KMS-11 (cell line): ENCODE measurements around the gene FAM170B.

Experiments used
- H2AFZ ChIP-seq: fragments of 200-600 bp; sonication (generic); 2 replicates; pipeline ENCODE4 v1.6.1; 2016; ENCODE audit warnings: antibody characterized with exemption, mixed run types, low read depth
- H3K27ac ChIP-seq: fragments of 200-600 bp; sonication (generic); 2 replicates; pipeline ENCODE4 v1.6.1; 2016; ENCODE audit warnings: mild to moderate bottlenecking, mixed run types
- H3K27me3 ChIP-seq: fragments of 200-600 bp; sonication (generic); 2 replicates; pipeline ENCODE4 v1.6.1; 2017; ENCODE audit warnings: mild to moderate bottlenecking, low read depth, mixed run types, moderate library complexity; ENCODE audit not compliant: insufficient read depth
- H3K36me3 ChIP-seq: fragments of 200-600 bp; sonication (generic); 2 replicates; pipeline ENCODE4 v1.6.1; 2017; ENCODE audit warnings: mild to moderate bottlenecking, mixed run types; ENCODE audit not compliant: insufficient read depth
- H3K4me1 ChIP-seq: fragments of 200-600 bp; sonication (generic); 2 replicates; pipeline ENCODE4 v1.6.1; 2016; ENCODE audit warnings: mild to moderate bottlenecking, low read depth, mixed run types; ENCODE audit not compliant: poor library complexity, severe bottlenecking
- H3K4me2 ChIP-seq: fragments of 200-600 bp; sonication (generic); 2 replicates; pipeline ENCODE4 v1.7.0; 2016; ENCODE audit warnings: mild to moderate bottlenecking, mixed run types
- H3K4me3 ChIP-seq: fragments of 200-600 bp; sonication (generic); IDR thresholded peaks from 2 replicates; pipeline ENCODE4 v1.6.1; 2017; ENCODE audit warnings: low read depth, low read length, mixed read lengths; ENCODE audit not compliant: insufficient read depth
- H3K79me2 ChIP-seq: fragments of 200-600 bp; sonication (generic); 2 replicates; pipeline ENCODE4 v1.6.1; 2016; ENCODE audit warnings: low read depth, mixed run types; ENCODE audit not compliant: insufficient read depth
- H3K9ac ChIP-seq: fragments of 200-600 bp; sonication (generic); 2 replicates; pipeline ENCODE4 v1.6.1; 2016; ENCODE audit warnings: mild to moderate bottlenecking, mixed run types
- H4K20me1 ChIP-seq: fragments of 200-600 bp; sonication (generic); 2 replicates; pipeline ENCODE4 v1.6.1; 2016; ENCODE audit warnings: mild to moderate bottlenecking, mixed run types; ENCODE audit not compliant: insufficient read depth
- CTCF ChIP-seq: fragments of 200-600 bp; sonication (generic); conservative IDR thresholded peaks from 2 replicates; pipeline ENCODE4 v1.6.1; 2017; ENCODE audit warnings: low read depth, mild to moderate bottlenecking, antibody characterized with exemption, low read length, moderate library complexity, mixed read lengths

FAM170B gene

GRCh38 chr10:49167425-49168170, 33.8 kb upstream of the FAM170B start:
- H3K36me3 ChIP-seq, result no peaks in the 10 kb centered on the region
- H2AFZ ChIP-seq, result no peak overlapping the region
- no peak overlapping the region for H3K9ac ChIP-seq
- no peak overlapping the region for H3K4me2 ChIP-seq
- no peaks in the 10 kb centered on the region for H3K4me1 ChIP-seq
- H3K79me2 ChIP-seq, result no peaks in the 10 kb centered on the region
- no peaks in the 10 kb centered on the region for H4K20me1 ChIP-seq
- no peak for TF ChIP-seq CTCF
- no peak overlapping the region for H3K4me3 ChIP-seq
- H3K27ac ChIP-seq, result no peak overlapping the region
- no peaks in the 10 kb centered on the region for H3K27me3 ChIP-seq

GRCh38 chr10:49166484-49167400, 32.9 kb upstream of the FAM170B start:
- no peaks in the 10 kb centered on the region for H3K79me2 ChIP-seq
- H3K4me1 ChIP-seq, result no peaks in the 10 kb centered on the region
- H3K4me2 ChIP-seq, result no peak overlapping the region
- no peaks in the 10 kb centered on the region for H3K36me3 ChIP-seq
- no peak overlapping the region for H3K27ac ChIP-seq
- no peaks in the 10 kb centered on the region for H3K27me3 ChIP-seq
- no peak overlapping the region for H2AFZ ChIP-seq
- no peak for TF ChIP-seq CTCF
- no peaks in the 10 kb centered on the region for H4K20me1 ChIP-seq
- no peak overlapping the region for H3K4me3 ChIP-seq
- no peak overlapping the region for H3K9ac ChIP-seq

- Histone ChIP-seq H3K4me3 (no peak overlapping the region), H3K27me3 (no peaks in the 10 kb centered on the region), H4K20me1 (no peaks in the 10 kb centered on the region), H3K27ac (no peak overlapping the region), H3K36me3 (no peaks in the 10 kb centered on the region), H2AFZ (no peak overlapping the region), H3K79me2 (no peaks in the 10 kb centered on the region), H3K4me2 (no peak overlapping the region), H3K9ac (no peak overlapping the region), H3K4me1 (no peaks in the 10 kb centered on the region)
- no peak for TF ChIP-seq CTCF
Measured at GRCh38 chr10:49165821-49166483, 32.1 kb upstream of the FAM170B start.

GRCh38 chr10:49165259-49165658, 31.4 kb upstream of the FAM170B start:
- no peaks in the 10 kb centered on the region for H3K4me1 ChIP-seq
- H3K9ac ChIP-seq, result no peak overlapping the region
- H4K20me1 ChIP-seq, result no peaks in the 10 kb centered on the region
- H3K4me3 ChIP-seq, result no peak overlapping the region
- no peak overlapping the region for H3K4me2 ChIP-seq
- no peaks in the 10 kb centered on the region for H3K36me3 ChIP-seq
- no peak overlapping the region for H2AFZ ChIP-seq
- no peak overlapping the region for H3K27ac ChIP-seq
- H3K79me2 ChIP-seq, result no peaks in the 10 kb centered on the region
- H3K27me3 ChIP-seq, result no peaks in the 10 kb centered on the region
- no peak for TF ChIP-seq CTCF
